GM12801 (cell line): ENCODE measurements around the gene ANKEF1.

ENCODE experiments used
- TF ChIP-seq, protein P1 (sequence below): IDR thresholded peaks from one replicate; pipeline ENCODE4 v1.5.1; 2011; ENCODE audit warnings: control low read depth; ENCODE audit not compliant: insufficient read length; ENCODE audit errors: extremely low read depth

The ANKEF1 gene

GRCh38 chr20:10040070-10040975, 5.5 kb downstream of the ANKEF1 start:
- TF ChIP-seq, protein P1, sequence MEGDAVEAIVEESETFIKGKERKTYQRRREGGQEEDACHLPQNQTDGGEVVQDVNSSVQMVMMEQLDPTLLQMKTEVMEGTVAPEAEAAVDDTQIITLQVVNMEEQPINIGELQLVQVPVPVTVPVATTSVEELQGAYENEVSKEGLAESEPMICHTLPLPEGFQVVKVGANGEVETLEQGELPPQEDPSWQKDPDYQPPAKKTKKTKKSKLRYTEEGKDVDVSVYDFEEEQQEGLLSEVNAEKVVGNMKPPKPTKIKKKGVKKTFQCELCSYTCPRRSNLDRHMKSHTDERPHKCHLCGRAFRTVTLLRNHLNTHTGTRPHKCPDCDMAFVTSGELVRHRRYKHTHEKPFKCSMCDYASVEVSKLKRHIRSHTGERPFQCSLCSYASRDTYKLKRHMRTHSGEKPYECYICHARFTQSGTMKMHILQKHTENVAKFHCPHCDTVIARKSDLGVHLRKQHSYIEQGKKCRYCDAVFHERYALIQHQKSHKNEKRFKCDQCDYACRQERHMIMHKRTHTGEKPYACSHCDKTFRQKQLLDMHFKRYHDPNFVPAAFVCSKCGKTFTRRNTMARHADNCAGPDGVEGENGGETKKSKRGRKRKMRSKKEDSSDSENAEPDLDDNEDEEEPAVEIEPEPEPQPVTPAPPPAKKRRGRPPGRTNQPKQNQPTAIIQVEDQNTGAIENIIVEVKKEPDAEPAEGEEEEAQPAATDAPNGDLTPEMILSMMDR, result no peak

GRCh38 chr20:10042086-10042485, 7.3 kb downstream of the ANKEF1 start:
- TF ChIP-seq, protein P1, result no peak

DNA sequence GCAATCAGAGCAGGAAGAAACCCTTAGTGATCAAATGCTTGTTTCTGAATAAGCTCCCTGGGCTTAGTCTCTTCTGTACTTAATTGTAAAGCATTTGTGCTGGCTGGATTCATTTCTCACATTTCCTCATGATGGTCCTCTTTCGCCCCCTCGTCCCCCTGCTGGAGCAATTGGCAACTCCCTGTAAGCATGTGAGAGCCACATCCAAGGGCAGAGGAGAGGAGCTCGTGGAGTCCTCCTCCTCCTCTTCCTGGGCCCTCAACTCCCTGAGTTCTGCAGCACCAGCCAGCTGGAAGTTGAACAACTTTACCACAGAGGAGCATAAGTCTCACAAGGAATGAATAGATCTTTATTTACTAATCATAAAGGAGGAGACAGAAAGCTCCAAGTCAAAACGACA, 12.6 kb downstream of the ANKEF1 start:
- TF ChIP-seq, protein P1, result no peak

DNA sequence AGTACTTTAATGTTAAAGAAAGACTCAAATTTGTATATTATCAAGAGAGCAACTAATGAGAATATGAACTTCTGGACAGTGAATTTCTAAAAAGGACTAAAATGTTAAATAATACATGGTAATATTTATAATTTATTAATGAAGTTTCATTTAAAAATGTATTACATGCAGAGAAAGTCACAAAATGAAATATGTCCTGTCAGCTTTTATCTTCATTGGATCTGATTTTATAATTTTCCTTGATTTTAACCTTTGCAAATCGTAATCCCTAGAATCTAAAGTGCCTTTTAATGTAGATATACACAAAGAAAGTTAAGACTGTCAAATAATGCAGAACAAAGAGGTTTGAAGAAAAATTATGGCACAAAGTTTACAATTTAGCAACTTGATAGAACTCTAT, 16.4 kb downstream of the ANKEF1 start:
- TF ChIP-seq, protein P1, result no peak

DNA sequence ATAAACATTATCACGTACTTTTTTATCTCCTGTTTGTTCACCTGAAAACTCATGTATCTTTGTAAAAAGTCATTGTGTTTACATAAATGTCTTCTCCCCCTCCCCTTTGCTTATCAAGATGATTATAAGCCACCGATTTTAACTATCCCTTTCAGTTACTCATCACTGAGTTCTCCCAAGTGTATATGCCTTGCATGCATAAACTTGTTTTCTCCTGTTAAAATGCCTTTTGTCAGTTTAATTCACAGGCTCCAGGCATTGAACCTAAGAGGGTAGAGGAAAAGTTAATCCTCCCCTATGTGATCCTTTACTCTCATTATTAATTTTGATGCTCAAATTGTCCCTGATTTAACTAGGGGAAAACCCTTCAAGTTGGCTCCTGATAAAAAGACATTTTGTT, 24.2 kb downstream of the ANKEF1 start:
- TF ChIP-seq, protein P1, result no peak

GRCh38 chr20:10060226-10060625, 25.4 kb downstream of the ANKEF1 start:
- TF ChIP-seq, protein P1, result no peak

- TF ChIP-seq, protein P1, result no peak
Measured at GRCh38 chr20:10061641-10062040, 26.9 kb downstream of the ANKEF1 start.
